IMR-90 (cell line): ENCODE data around the gene GSK3B. TPM values are rescaled to one million over a fixed set of nuclear protein-coding genes. Genes with fewer than 3 reads are reported as not detected.

Experiments
- ATAC-seq: fragments of 200-7000 bp; cut with Tn5 transposase; 2 replicates; pipeline ENCODE4 v1.9.1; 2020; ENCODE audit warnings: low read depth, mild to moderate bottlenecking, moderate library complexity
- BruUV-seq: library from RNA; stranded (reverse); fragments of 400-500 nt; replicated peaks from 2 replicates; lab custom pipeline; 2021; lab: Mats Ljungman, UMichigan
- CTCF ChIA-PET: fragments of 300-600 bp; formaldehyde crosslinking; extraction: SDS; loops from one replicate; lab custom pipeline; 2021; ENCODE audit warnings: antibody characterized with exemption; lab: Yijun Ruan, JAX
- POLR2A ChIA-PET: fragments of 300-600 bp; sonication (Branson Sonifier 250); formaldehyde crosslinking; loops from one replicate; lab custom pipeline; 2022; ENCODE audit warnings: antibody characterized with exemption; ENCODE audit not compliant: unreplicated experiment; lab: Charles Lee
- DNase-seq: peaks from one replicate; pipeline ENCODE4 v3.0.0; 2013
- H2AFZ ChIP-seq: replicated peaks from 2 replicates; pipeline ENCODE3; 2013; ENCODE audit warnings: low read length, mild to moderate bottlenecking; ENCODE audit not compliant: poor library complexity
- H2AK5ac ChIP-seq: 2 replicates; pipeline ENCODE4 v1.6.1; 2013; ENCODE audit warnings: low read depth, low read length, inconsistent platforms
- H2AK9ac ChIP-seq: replicated peaks from 2 replicates; pipeline ENCODE3; 2013; ENCODE audit warnings: mild to moderate bottlenecking, low read depth, low read length, moderate library complexity; ENCODE audit not compliant: poor library complexity
- H2BK120ac ChIP-seq: 2 replicates; pipeline ENCODE4 v1.6.1; 2013; ENCODE audit warnings: low read depth, low read length, inconsistent platforms
- H2BK15ac ChIP-seq: 3 replicates; pipeline ENCODE4 v1.6.1; 2013; ENCODE audit warnings: low read depth, low read length, inconsistent platforms
- H2BK20ac ChIP-seq: 2 replicates; pipeline ENCODE4 v1.6.1; 2013; ENCODE audit warnings: low read depth, mild to moderate bottlenecking, inconsistent platforms, low read length, moderate library complexity
- H2BK5ac ChIP-seq: 2 replicates; pipeline ENCODE4 v1.6.1; 2013; ENCODE audit warnings: mild to moderate bottlenecking, low read depth, low read length, inconsistent platforms; ENCODE audit not compliant: poor library complexity, severe bottlenecking
- H3K14ac ChIP-seq: replicated peaks from 2 replicates; pipeline ENCODE4 v1.6.1; 2013; ENCODE audit warnings: low read depth, low read length, inconsistent platforms
- H3K18ac ChIP-seq: 2 replicates; pipeline ENCODE4 v1.6.1; 2013; ENCODE audit warnings: low read depth, low read length, control low read depth
- H3K23ac ChIP-seq: 2 replicates; pipeline ENCODE4 v1.6.1; 2013; ENCODE audit warnings: low read depth, low read length, inconsistent platforms
- H3K27ac ChIP-seq: 2 replicates; pipeline ENCODE4 v1.5.1; 2013; ENCODE audit warnings: mild to moderate bottlenecking, control low read depth, low read length; ENCODE audit not compliant: insufficient read depth
- H3K27me3 ChIP-seq: 2 replicates; pipeline ENCODE4 v1.6.1; 2013; ENCODE audit warnings: low read length; ENCODE audit not compliant: control insufficient read depth, insufficient read depth
- H3K36me3 ChIP-seq: 2 replicates; pipeline ENCODE4 v1.6.1; 2013; ENCODE audit warnings: low read length, mixed read lengths; ENCODE audit not compliant: control insufficient read depth, insufficient read depth
- H3K4ac ChIP-seq: 2 replicates; pipeline ENCODE4 v1.6.1; 2013; ENCODE audit warnings: low read depth, low read length, inconsistent platforms
- H3K4me1 ChIP-seq: 2 replicates; pipeline ENCODE4 v1.6.1; 2013; ENCODE audit warnings: low read length, mixed read lengths; ENCODE audit not compliant: control insufficient read depth, insufficient read depth
- H3K4me2 ChIP-seq: 2 replicates; pipeline ENCODE4 v1.6.1; 2013; ENCODE audit warnings: low read depth, mild to moderate bottlenecking, control low read depth, low read length, moderate library complexity
- H3K4me3 ChIP-seq: 2 replicates; pipeline ENCODE4 v1.5.1; 2013; ENCODE audit warnings: low read depth, mild to moderate bottlenecking, control low read depth, low read length, moderate library complexity; ENCODE audit not compliant: insufficient read depth
- H3K56ac ChIP-seq: 2 replicates; pipeline ENCODE4 v1.6.1; 2013; ENCODE audit warnings: low read length, inconsistent platforms; ENCODE audit not compliant: insufficient read depth; ENCODE audit errors: extremely low read depth
- H3K79me1 ChIP-seq, 2 experiments: 2 replicates each; pipeline ENCODE4 v1.6.1; 2013; ENCODE audit warnings: low read length in 2 of 2, inconsistent platforms in 1 of 2, low read depth in 1 of 2
- H3K9ac ChIP-seq: 2 replicates; pipeline ENCODE4 v1.6.1; 2013; ENCODE audit warnings: low read depth, low read length, control low read depth
- H3K9me1 ChIP-seq: 2 replicates; pipeline ENCODE4 v1.6.1; 2013; ENCODE audit warnings: low read length, inconsistent platforms; ENCODE audit not compliant: insufficient read depth
- H3K9me3 ChIP-seq: 2 replicates; pipeline ENCODE4 v1.6.1; 2013; ENCODE audit warnings: low read length; ENCODE audit not compliant: control insufficient read depth, insufficient read depth
- H4K20me1 ChIP-seq: 2 replicates; pipeline ENCODE4 v1.6.1; 2013; ENCODE audit warnings: low read length, inconsistent platforms; ENCODE audit not compliant: insufficient read depth
- H4K5ac ChIP-seq: 2 replicates; pipeline ENCODE4 v1.6.1; 2013; ENCODE audit warnings: mild to moderate bottlenecking, low read depth, low read length, control low read depth
- H4K8ac ChIP-seq, 2 experiments: 2 replicates each; pipeline ENCODE4 v1.6.1; 2013; ENCODE audit warnings: low read depth in 2 of 2, low read length in 2 of 2, control low read depth in 1 of 2, inconsistent platforms in 1 of 2
- H4K91ac ChIP-seq: 2 replicates; pipeline ENCODE4 v1.6.1; 2013; ENCODE audit warnings: low read depth, low read length, inconsistent platforms; ENCODE audit not compliant: insufficient read depth
- CEBPB ChIP-seq: IDR thresholded peaks from 2 replicates; pipeline ENCODE4 v1.6.1; 2012; ENCODE audit warnings: low read depth, low read length, improper control_type of control experiment
- CTCF ChIP-seq: conservative IDR thresholded peaks from 2 replicates; pipeline ENCODE4 v1.5.1; 2012; ENCODE audit warnings: mild to moderate bottlenecking, low read depth, low read length, improper control_type of control experiment
- ELK1 ChIP-seq: fragments of 150-350 bp; IDR thresholded peaks from 2 replicates; pipeline ENCODE4 v1.6.1; 2016; ENCODE audit warnings: low read depth, mild to moderate bottlenecking, low read length, moderate library complexity, borderline replicate concordance
- MAFK ChIP-seq: IDR thresholded peaks from 2 replicates; pipeline ENCODE4 v1.6.1; 2012; ENCODE audit warnings: low read depth, low read length, improper control_type of control experiment
- MAZ ChIP-seq: IDR thresholded peaks from 2 replicates; pipeline ENCODE4 v1.6.1; 2012; ENCODE audit warnings: low read depth, mild to moderate bottlenecking, low read length, improper control_type of control experiment, moderate library complexity, borderline replicate concordance
- MXI1 ChIP-seq: IDR thresholded peaks from 2 replicates; pipeline ENCODE4 v1.6.1; 2012; ENCODE audit warnings: low read depth, mild to moderate bottlenecking, low read length, moderate library complexity, borderline replicate concordance
- RCOR1 ChIP-seq: IDR thresholded peaks from 2 replicates; pipeline ENCODE4 v1.6.1; 2012; ENCODE audit warnings: mild to moderate bottlenecking, low read length, improper control_type of control experiment; ENCODE audit not compliant: insufficient replicate concordance
- RFX5 ChIP-seq: IDR thresholded peaks from 2 replicates; pipeline ENCODE4 v1.8.0; 2012; ENCODE audit warnings: low read depth, mild to moderate bottlenecking, low read length, moderate library complexity
- WGBS, 2 experiments: methylation state at CpG; one replicate each; pipeline versions ENCODE4 v1.1.5 to v1.1.7; 2013; ENCODE audit warnings: missing lambda C conversion rate in 2 of 2; ENCODE audit not compliant: insufficient read length in 1 of 2; ENCODE audit errors: extremely low coverage in 2 of 2; 5-methylcytosine and 5-hydroxymethylcytosine counted together
- dilution Hi-C: fragments of 300-500 bp; cut with HindIII; formaldehyde crosslinking; loops from one replicate; pipeline ENCODE4 v1.14.3; 2018; ENCODE audit warnings: low sequenced_read_pairs; ENCODE audit not compliant: unreplicated experiment
- in situ Hi-C: fragments of 300-500 bp; cut with MboI; formaldehyde crosslinking; loops from 3 replicates; pipeline ENCODE4 v1.14.3; 2019; ENCODE audit warnings: low sequenced_read_pairs, inconsistent platforms, mixed read lengths
- intact Hi-C: fragments of 100-400 bp; cut with micrococcal nuclease; formaldehyde crosslinking; loops from 2 replicates; pipeline ENCODE4 v1.10.0; 2022
- polyA plus RNA-seq, 3 experiments: library from polyadenylated mRNA; depleted of rRNA; stranded (reverse); fragments of >200 nt; gene quantifications; 2 replicates each; pipeline ENCODE4 v1.2.3, GENCODE V29; 2012; ENCODE audit warnings: low replicate concordance in 1 of 3
- total RNA-seq: library from RNA; depleted of rRNA; stranded (reverse); fragments of >200 nt; gene quantifications from 2 replicates; pipeline ENCODE4 v1.2.3, GENCODE V29; 2012

Gene GSK3B
- total and polyA plus RNA-seq, 2 of the 4 experiments (the other 2 are of a cell fraction): 19.2 to 33.2 TPM

- no peak overlapping the region for H2AK5ac ChIP-seq
- no peak overlapping the region for H2BK20ac ChIP-seq
- POLR2A ChIA-PET: no interaction called here
- H3K27ac ChIP-seq: no peak overlapping the region
- WGBS, 2 experiments: 100% methylated on average over 1 of the region's 4 CpGs; no CpG with 5 or more reads in 1 of the 2 experiments
- no peak overlapping the region for H2BK5ac ChIP-seq
- H3K4me3 ChIP-seq: no peak overlapping the region
- intact Hi-C loops: no loop called here
- no peak overlapping the region for H4K8ac ChIP-seq
- dilution Hi-C loops: no loop called here
- no peaks in the 10 kb centered on the region for H3K4me1 ChIP-seq
- no peak overlapping the region for H4K91ac ChIP-seq
- H3K79me1 ChIP-seq: peaks cover 3 to 27% of the 10 kb centered on the region in 2 experiments; a peak in 3 of 4 replicates
- H4K20me1 ChIP-seq: peaks cover 81% of the 10 kb centered on the region
- H3K56ac ChIP-seq: no peak overlapping the region
- no peak overlapping the region for H3K14ac ChIP-seq
- H2BK15ac ChIP-seq: no peak overlapping the region
- no peak overlapping the region for H2AK9ac ChIP-seq
- H2AFZ ChIP-seq: no peak overlapping the region
- no peaks in the 10 kb centered on the region for H3K27me3 ChIP-seq
- H3K18ac ChIP-seq: no peak overlapping the region
- H3K4ac ChIP-seq: no peak overlapping the region
- 0 out of 2 replicates have a peak, but pooled peaks cover 1% of the 10 kb centered on the region for H3K36me3 ChIP-seq
- H3K9me1 ChIP-seq: peaks cover 2% of the 10 kb centered on the region; the same call in 1 of the 2 replicates
- H4K5ac ChIP-seq: no peak overlapping the region
- no peak overlapping the region for H3K4me2 ChIP-seq
- TF ChIP-seq MXI1 (no peak), RCOR1 (no peak), CEBPB (no peak), MAZ (no peak), MAFK (no peak), CTCF (no peak), ELK1 (no peak), RFX5 (no peak)
- DNase-seq: no peak
- H3K23ac ChIP-seq: peak overlapping the region; percentile 59
- BruUV-seq: no TSS peak
- ATAC-seq: no peak
- no peak overlapping the region for H2BK120ac ChIP-seq
- no peaks in the 10 kb centered on the region for H3K9me3 ChIP-seq
- in situ Hi-C loops: no loop called here
- no peak overlapping the region for H3K9ac ChIP-seq
- CTCF ChIA-PET: no interaction called here
These were observed 5.2 kb downstream of the GSK3B start for GRCh38 chr3:120089089-120089488.
